Measurements from ENCODE around the gene ZC3H15. TPM values are rescaled to one million over a fixed set of nuclear protein-coding genes. Genes with fewer than 3 reads are reported as not detected.
"Not testable (repeated sequence)": the region's sequence is repeated elsewhere in the genome, so short reads cannot be mapped to it uniquely, and the experiment has no call there.

The ZC3H15 gene
- total RNA-seq, 1 donor from 2014 or later: 46.8 TPM

GRCh38 chr2:186459009-186459408, 27.1 kb upstream of the ZC3H15 start:
- Mint-ChIP-seq H3K27ac (ENCODE audit: unreplicated experiment) (no peak overlapping the region), H3K27me3 (ENCODE audit: unreplicated experiment) (peaks cover 2% of the 10 kb centered on the region), H3K36me3 (ENCODE audit: low read depth, unreplicated experiment) (no peaks in the 10 kb centered on the region), H3K4me3 (ENCODE audit: unreplicated experiment) (no peak overlapping the region), H3K9me3 (ENCODE audit: unreplicated experiment) (no peaks in the 10 kb centered on the region), H3K4me1 (ENCODE audit: unreplicated experiment) (no peaks in the 10 kb centered on the region)
- DNase-seq (ENCODE audit: low spot score): no peak
- no peak for TF ChIP-seq CTCF (IDR thresholded peaks at IDR 0.05; ENCODE audit: unreplicated experiment)

- no peak for DNase-seq (ENCODE audit: low spot score)
- H3K9me3 Mint-ChIP-seq (ENCODE audit: unreplicated experiment): no peaks in the 10 kb centered on the region
- no peaks in the 10 kb centered on the region for H3K36me3 Mint-ChIP-seq (ENCODE audit: low read depth, unreplicated experiment)
- H3K4me1 Mint-ChIP-seq (ENCODE audit: unreplicated experiment): no peaks in the 10 kb centered on the region
- peak; percentile 60 for TF ChIP-seq CTCF (IDR thresholded peaks at IDR 0.05; ENCODE audit: unreplicated experiment)
- peaks cover 2% of the 10 kb centered on the region for H3K27me3 Mint-ChIP-seq (ENCODE audit: unreplicated experiment)
- H3K27ac Mint-ChIP-seq (ENCODE audit: unreplicated experiment): no peak overlapping the region
- no peak overlapping the region for H3K4me3 Mint-ChIP-seq (ENCODE audit: unreplicated experiment)
Observed at GRCh38 chr2:186460465-186460864, 25.6 kb upstream of the ZC3H15 start.

- no peaks in the 10 kb centered on the region for H3K9me3 Mint-ChIP-seq (ENCODE audit: unreplicated experiment)
- H3K36me3 Mint-ChIP-seq (ENCODE audit: low read depth, unreplicated experiment): peaks cover 5% of the 10 kb centered on the region
- TF ChIP-seq CTCF (IDR thresholded peaks at IDR 0.05; ENCODE audit: unreplicated experiment): no peak
- no peak overlapping the region for H3K27ac Mint-ChIP-seq (ENCODE audit: unreplicated experiment)
- H3K27me3 Mint-ChIP-seq (ENCODE audit: unreplicated experiment): peaks cover under 1% of the 10 kb centered on the region
- no peaks in the 10 kb centered on the region for H3K4me1 Mint-ChIP-seq (ENCODE audit: unreplicated experiment)
- DNase-seq (ENCODE audit: low spot score): no peak
- H3K4me3 Mint-ChIP-seq (ENCODE audit: unreplicated experiment): no peak overlapping the region
Observed at GRCh38 chr2:186466743-186467142, 19.3 kb upstream of the ZC3H15 start.

- Mint-ChIP-seq H3K27ac (ENCODE audit: unreplicated experiment) (no peak overlapping the region), H3K4me3 (ENCODE audit: unreplicated experiment) (no peak overlapping the region), H3K36me3 (ENCODE audit: low read depth, unreplicated experiment) (peaks cover 8% of the 10 kb centered on the region), H3K4me1 (ENCODE audit: unreplicated experiment) (no peaks in the 10 kb centered on the region), H3K9me3 (ENCODE audit: unreplicated experiment) (no peaks in the 10 kb centered on the region), H3K27me3 (ENCODE audit: unreplicated experiment) (peaks cover 4% of the 10 kb centered on the region)
- DNase-seq (ENCODE audit: low spot score): no peak
- no peak for TF ChIP-seq CTCF (IDR thresholded peaks at IDR 0.05; ENCODE audit: unreplicated experiment)
Observed at GRCh38 chr2:186467421-186467820, 18.6 kb upstream of the ZC3H15 start.

GRCh38 chr2:186472722-186473493, 13.2 kb upstream of the ZC3H15 start:
- H3K36me3 Mint-ChIP-seq (ENCODE audit: low read depth, unreplicated experiment); H3K4me3 Mint-ChIP-seq (ENCODE audit: unreplicated experiment); H3K27me3 Mint-ChIP-seq (ENCODE audit: unreplicated experiment); H3K4me1 Mint-ChIP-seq (ENCODE audit: unreplicated experiment); H3K27ac Mint-ChIP-seq (ENCODE audit: unreplicated experiment); DNase-seq (ENCODE audit: low spot score); H3K9me3 Mint-ChIP-seq (ENCODE audit: unreplicated experiment): not testable (repeated sequence)

- H3K4me3 Mint-ChIP-seq (ENCODE audit: unreplicated experiment); H3K4me1 Mint-ChIP-seq (ENCODE audit: unreplicated experiment); DNase-seq (ENCODE audit: low spot score); H3K9me3 Mint-ChIP-seq (ENCODE audit: unreplicated experiment); H3K27me3 Mint-ChIP-seq (ENCODE audit: unreplicated experiment); H3K36me3 Mint-ChIP-seq (ENCODE audit: low read depth, unreplicated experiment): not testable (repeated sequence)
- H3K27ac Mint-ChIP-seq (ENCODE audit: unreplicated experiment): peak overlapping the region; percentile 61
Observed at GRCh38 chr2:186474239-186474638, 11.8 kb upstream of the ZC3H15 start.
